Peyer's patch (tissue), 4 donors: ENCODE measurements around the gene NUDC.

ENCODE experiments used
- CTCF ChIP-seq, 6 experiments: fragments of 450-650 bp in 4 of 6; fragments of 200-600 bp in 2 of 6; sonication (generic) in 1 of 6; IDR thresholded peaks; one replicate each; pipeline ENCODE4 v1.5.1; 2017 to 2019; ENCODE audit warnings: antibody characterized with exemption in 6 of 6, mild to moderate bottlenecking in 3 of 6, moderate library complexity in 1 of 6
- POLR2A ChIP-seq, 2 donors: fragments of 450-650 bp; IDR thresholded peaks; one replicate each; pipeline ENCODE4 v1.5.1; 2017; ENCODE audit warnings: antibody characterized with exemption in 2 of 2, mild to moderate bottlenecking in 2 of 2, moderate library complexity in 2 of 2

DNA sequence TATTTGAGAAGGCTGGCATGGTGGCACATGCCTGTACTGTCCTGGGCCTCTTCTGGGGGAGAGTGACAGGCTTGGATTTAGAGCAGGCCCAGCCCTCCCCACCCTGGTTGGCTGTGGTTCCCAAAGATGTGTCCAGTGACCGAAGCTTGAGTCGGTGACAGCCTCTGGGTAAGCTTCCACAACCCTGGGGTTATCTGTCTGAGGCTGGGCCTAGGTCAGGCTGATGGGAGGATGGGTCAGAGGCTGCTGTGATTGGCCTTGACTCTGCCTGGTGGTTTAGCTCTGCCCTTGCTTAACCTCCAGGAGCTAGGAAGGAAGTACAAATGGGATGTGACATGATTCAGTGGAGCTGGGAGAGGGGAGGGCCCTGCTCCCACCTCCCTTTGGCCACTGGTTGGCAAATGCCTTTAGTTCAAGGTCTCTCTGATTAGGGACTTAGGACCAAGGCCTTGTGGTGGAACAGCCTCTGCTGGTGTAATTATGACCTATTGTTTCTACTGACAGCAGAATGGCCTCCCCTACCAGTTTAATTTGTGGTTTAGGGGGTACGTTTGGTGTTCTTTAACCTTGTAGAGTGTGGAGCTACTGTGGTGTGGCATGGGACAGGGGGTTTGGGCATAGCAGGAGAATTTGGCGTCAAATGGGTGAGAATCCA lies 16.6 kb downstream of the NUDC start:
- TF ChIP-seq CTCF (IDR thresholded peaks at IDR 0.05) (no peak), POLR2A (IDR thresholded peaks at IDR 0.05) (no peak)
